Thyroid gland (tissue), 4 donors: Measurements from ENCODE around the gene OR51T1. TPM values are rescaled to one million over a fixed set of nuclear protein-coding genes. Genes with fewer than 3 reads are reported as not detected.

Experiments
- DNase-seq, 2 donors: peaks; one replicate each; pipeline ENCODE4 v3.0.0-alpha.2; 2019
- H3K27ac ChIP-seq, 3 donors: fragments of 200-600 bp; sonication (generic); 1 replicate in 2 of 3; 2 replicates in 1 of 3; pipeline ENCODE4 v1.5.1; 2016 to 2019; ENCODE audit warnings: mild to moderate bottlenecking in 1 of 3, moderate library complexity in 1 of 3
- H3K27me3 ChIP-seq: fragments of 200-600 bp; sonication (generic); one replicate; pipeline ENCODE4 v1.5.1; 2019
- H3K36me3 ChIP-seq, 2 donors: fragments of 200-600 bp; sonication (generic); one replicate each; pipeline ENCODE4 v1.5.1; 2016 to 2019
- H3K4me1 ChIP-seq, 2 donors: fragments of 200-600 bp; sonication (generic); one replicate each; pipeline ENCODE4 v1.5.1; 2017 to 2019
- H3K4me3 ChIP-seq, 3 donors: fragments of 200-600 bp; sonication (generic); replicated peaks in 1 of 3; 1 replicate in 2 of 3; 2 replicates in 1 of 3; pipeline ENCODE4 v1.5.1; 2016; ENCODE audit warnings: mild to moderate bottlenecking in 1 of 3
- H3K9me3 ChIP-seq: fragments of 200-600 bp; sonication (generic); one replicate; pipeline ENCODE4 v1.5.1; 2017
- CTCF ChIP-seq, 6 experiments: fragments of 200-600 bp in 3 of 6; fragments of 450-650 bp in 3 of 6; sonication (generic) in 3 of 6; IDR thresholded peaks; one replicate each; pipeline ENCODE4 v1.5.1; 2016 to 2019; ENCODE audit warnings: antibody characterized with exemption in 6 of 6, mild to moderate bottlenecking in 2 of 6, inconsistent platforms in 1 of 6, moderate library complexity in 1 of 6
- POLR2A ChIP-seq, 2 donors: fragments of 450-650 bp; IDR thresholded peaks; one replicate each; pipeline ENCODE4 v1.6.1; 2017; ENCODE audit warnings: antibody characterized with exemption in 2 of 2, mild to moderate bottlenecking in 2 of 2, moderate library complexity in 1 of 2
- WGBS, 2 donors: methylation state at CpG; one replicate each; pipeline ENCODE4 v1.1.5; 2017; 5-methylcytosine and 5-hydroxymethylcytosine counted together
- intact Hi-C: fragments of 100-400 bp; cut with DNase I; formaldehyde crosslinking; loops from one replicate; pipeline ENCODE4 v1.15.1; 2023
- total RNA-seq, 4 donors: library from RNA; depleted of rRNA; stranded (reverse); fragments of >200 nt; gene quantifications; one replicate each; pipeline ENCODE4 v1.2.3, GENCODE V29; 2016

OR51T1 gene
- total RNA-seq, 4 donors from 2014 or later = not detected

GRCh38 chr11:4884361-4884760, 2.7 kb downstream of the OR51T1 start:
- no peaks in the 10 kb centered on the region for H3K27me3 ChIP-seq
- no peak for DNase-seq
- intact Hi-C loops = no loop called here
- no peaks in the 10 kb centered on the region for H3K36me3 ChIP-seq
- no peak for TF ChIP-seq CTCF (IDR thresholded peaks at IDR 0.05)
- no peak for TF ChIP-seq POLR2A (IDR thresholded peaks at IDR 0.05)
- H3K27ac ChIP-seq = no peak overlapping the region
- H3K9me3 ChIP-seq = no peaks in the 10 kb centered on the region
- no peaks in the 10 kb centered on the region for H3K4me1 ChIP-seq
- no peak overlapping the region for H3K4me3 ChIP-seq
- WGBS, 2 donors = 40 to 58% methylated on average over 3 of the region's 3 CpGs

- 90 to 93% methylated on average over 3 of the region's 3 CpGs for WGBS, 2 donors
- H3K27ac ChIP-seq = no peak overlapping the region
- DNase-seq = no peak
- no peak overlapping the region for H3K4me3 ChIP-seq
- H3K27me3 ChIP-seq = no peaks in the 10 kb centered on the region
- H3K4me1 ChIP-seq = no peaks in the 10 kb centered on the region
- intact Hi-C loops = no loop called here
- H3K9me3 ChIP-seq = no peaks in the 10 kb centered on the region
- TF ChIP-seq POLR2A (IDR thresholded peaks at IDR 0.05) (no peak), CTCF (IDR thresholded peaks at IDR 0.05) (no peak)
- no peaks in the 10 kb centered on the region for H3K36me3 ChIP-seq
Observed at GRCh38 chr11:4886186-4886585, 4.5 kb downstream of the OR51T1 start.

GRCh38 chr11:4887591-4887990, 5.9 kb downstream of the OR51T1 start:
- Histone ChIP-seq H3K36me3 (no peaks in the 10 kb centered on the region), H3K27me3 (no peaks in the 10 kb centered on the region), H3K4me3 (no peak overlapping the region), H3K27ac (no peak overlapping the region), H3K4me1 (no peaks in the 10 kb centered on the region), H3K9me3 (no peaks in the 10 kb centered on the region)
- TF ChIP-seq POLR2A (IDR thresholded peaks at IDR 0.05) (no peak), CTCF (IDR thresholded peaks at IDR 0.05) (no peak)
- intact Hi-C loops = no loop called here
- WGBS, 2 donors = 0% methylated on average over 1 of the region's 1 CpG
- DNase-seq = no peak

GRCh38 chr11:4890279-4890678, 8.6 kb downstream of the OR51T1 start:
- intact Hi-C loops = no loop called here
- no peak for DNase-seq
- H3K27ac ChIP-seq = no peak overlapping the region
- H3K9me3 ChIP-seq = no peaks in the 10 kb centered on the region
- no peak overlapping the region for H3K4me3 ChIP-seq
- no peaks in the 10 kb centered on the region for H3K27me3 ChIP-seq
- no peaks in the 10 kb centered on the region for H3K4me1 ChIP-seq
- WGBS, 2 donors = 94 to 95% methylated on average over 2 of the region's 2 CpGs
- H3K36me3 ChIP-seq = no peaks in the 10 kb centered on the region
- TF ChIP-seq CTCF (IDR thresholded peaks at IDR 0.05) (no peak), POLR2A (IDR thresholded peaks at IDR 0.05) (no peak)

- TF ChIP-seq CTCF (IDR thresholded peaks at IDR 0.05) (no peak), POLR2A (IDR thresholded peaks at IDR 0.05) (no peak)
- Histone ChIP-seq H3K4me3 (no peak overlapping the region), H3K27ac (no peak overlapping the region), H3K4me1 (no peaks in the 10 kb centered on the region), H3K27me3 (no peaks in the 10 kb centered on the region), H3K36me3 (no peaks in the 10 kb centered on the region), H3K9me3 (no peaks in the 10 kb centered on the region)
- intact Hi-C loops = no loop called here
- 89 to 93% methylated on average over 1 of the region's 1 CpG for WGBS, 2 donors
- no peak for DNase-seq
Observed at GRCh38 chr11:4891996-4892640, 10.4 kb downstream of the OR51T1 start.
